K562 (cell line): ENCODE data around the gene RHD. TPM values are rescaled to one million over a fixed set of nuclear protein-coding genes. Genes with fewer than 3 reads are reported as not detected.

Source experiments
- IRF2 ChIP-seq: sonication (generic); formaldehyde crosslinking; IDR thresholded peaks from 2 replicates; pipeline ENCODE4 v1.8.1; 2022; ENCODE audit warnings: mild to moderate bottlenecking, missing genetic modification reagents
- MGA ChIP-seq: fragments of 450-650 bp; IDR thresholded peaks from 2 replicates; pipeline ENCODE4 v1.6.1; 2016; ENCODE audit warnings: mild to moderate bottlenecking, moderate library complexity
- NONO ChIP-seq, 2 experiments: fragments of 200-400 bp in 1 of 2; fragments of 450-650 bp in 1 of 2; formaldehyde crosslinking in 1 of 2; IDR thresholded peaks; 2 replicates each; pipeline ENCODE4 v1.6.1; 2017; ENCODE audit warnings: low read depth in 2 of 2, mild to moderate bottlenecking in 2 of 2, moderate library complexity in 2 of 2, low read length in 1 of 2
- PHB2 ChIP-seq: fragments of 450-650 bp; IDR thresholded peaks from 2 replicates; pipeline ENCODE4 v1.6.1; 2017; ENCODE audit warnings: low read depth
- TCF3 ChIP-seq: sonication (generic); formaldehyde crosslinking; IDR thresholded peaks from 2 replicates; pipeline ENCODE4 v1.4.0; 2020; ENCODE audit warnings: mild to moderate bottlenecking, missing genetic modification reagents
- XRCC3 ChIP-seq: fragments of 450-650 bp; IDR thresholded peaks from 2 replicates; pipeline ENCODE4 v1.6.1; 2017; ENCODE audit warnings: mild to moderate bottlenecking, moderate library complexity
- ZNF280A ChIP-seq: fragments of 450-650 bp; IDR thresholded peaks from 2 replicates; pipeline ENCODE4 v1.6.1; 2018; ENCODE audit warnings: mild to moderate bottlenecking, low read depth; ENCODE audit not compliant: partially characterized antibody
- polyA plus RNA-seq, 8 experiments: library from polyadenylated mRNA; depleted of rRNA in 4 of 8; stranded (reverse) in 5 of 8; unstranded in 3 of 8; fragments of >200 nt; fragmentation: Nextera tagmentation in 2 of 8; fragmentation: Illumina TruSeq in 1 of 8; extraction: Ambion mirVana in 2 of 8; extraction: Trizol in 1 of 8; gene quantifications; 2 replicates each; pipeline versions ENCODE4 v1.2.1 to v1.2.3, GENCODE V29; 2011 to 2014; ENCODE audit warnings: inconsistent platforms in 1 of 8, missing spikeins in 1 of 8
- total RNA-seq, 7 experiments: library from RNA; depleted of rRNA in 6 of 7; stranded (reverse); fragments of >200 nt in 6 of 7; fragmentation: Illumina TruSeq in 2 of 7; extraction: Trizol in 2 of 7; gene quantifications; 2 replicates each; pipeline versions ENCODE4 v1.2.1 to v1.2.3, GENCODE V29; 2011 to 2021; ENCODE audit warnings: low replicate concordance in 1 of 7
- TF ChIP-seq, protein P1 (sequence below): fragments of 250-450 bp; sonication (Bioruptor Pico); IDR thresholded peaks from 2 replicates; pipeline ENCODE4 v1.8.0; 2022; ENCODE audit warnings: inconsistent platforms
- TF ChIP-seq, protein P2 (sequence below): sonication (generic); formaldehyde crosslinking; IDR thresholded peaks from 2 replicates; pipeline ENCODE4 v1.8.1; 2023; ENCODE audit warnings: mild to moderate bottlenecking, missing genetic modification reagents

RHD gene
- total and polyA plus RNA-seq, 9 of the 15 experiments (the other 6 are each of a cell fraction or from before 2014, with no cell fraction given), result 8.8 to 32.4 (median 15.0) TPM

GRCh38 chr1:25232866-25233784 lies 39.2 kb upstream of the RHD start (continued):
- 0 out of 2 replicates have a peak, but pooled peaks have one; percentile 6 for TF ChIP-seq MGA
- TF ChIP-seq TCF3 (CRISPR knock-in tag), result peak; percentile 63; the same call in 1 of the 2 replicates
- TF ChIP-seq XRCC3, result no peak
- no peak for TF ChIP-seq IRF2 (CRISPR knock-in tag)
- TF ChIP-seq, protein P1, sequence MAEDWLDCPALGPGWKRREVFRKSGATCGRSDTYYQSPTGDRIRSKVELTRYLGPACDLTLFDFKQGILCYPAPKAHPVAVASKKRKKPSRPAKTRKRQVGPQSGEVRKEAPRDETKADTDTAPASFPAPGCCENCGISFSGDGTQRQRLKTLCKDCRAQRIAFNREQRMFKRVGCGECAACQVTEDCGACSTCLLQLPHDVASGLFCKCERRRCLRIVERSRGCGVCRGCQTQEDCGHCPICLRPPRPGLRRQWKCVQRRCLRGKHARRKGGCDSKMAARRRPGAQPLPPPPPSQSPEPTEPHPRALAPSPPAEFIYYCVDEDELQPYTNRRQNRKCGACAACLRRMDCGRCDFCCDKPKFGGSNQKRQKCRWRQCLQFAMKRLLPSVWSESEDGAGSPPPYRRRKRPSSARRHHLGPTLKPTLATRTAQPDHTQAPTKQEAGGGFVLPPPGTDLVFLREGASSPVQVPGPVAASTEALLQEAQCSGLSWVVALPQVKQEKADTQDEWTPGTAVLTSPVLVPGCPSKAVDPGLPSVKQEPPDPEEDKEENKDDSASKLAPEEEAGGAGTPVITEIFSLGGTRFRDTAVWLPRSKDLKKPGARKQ (CRISPR knock-in tag), result no peak
- TF ChIP-seq PHB2, result no peak
- TF ChIP-seq ZNF280A, result no peak
- TF ChIP-seq NONO (IDR thresholded peaks at IDR 0.05; ENCODE audit: low read depth in 2 of 2, low read length in 1 of 2), result peak in 1 of 2 experiments; percentile 62; a peak in 2 of 4 replicates
- TF ChIP-seq, protein P2, sequence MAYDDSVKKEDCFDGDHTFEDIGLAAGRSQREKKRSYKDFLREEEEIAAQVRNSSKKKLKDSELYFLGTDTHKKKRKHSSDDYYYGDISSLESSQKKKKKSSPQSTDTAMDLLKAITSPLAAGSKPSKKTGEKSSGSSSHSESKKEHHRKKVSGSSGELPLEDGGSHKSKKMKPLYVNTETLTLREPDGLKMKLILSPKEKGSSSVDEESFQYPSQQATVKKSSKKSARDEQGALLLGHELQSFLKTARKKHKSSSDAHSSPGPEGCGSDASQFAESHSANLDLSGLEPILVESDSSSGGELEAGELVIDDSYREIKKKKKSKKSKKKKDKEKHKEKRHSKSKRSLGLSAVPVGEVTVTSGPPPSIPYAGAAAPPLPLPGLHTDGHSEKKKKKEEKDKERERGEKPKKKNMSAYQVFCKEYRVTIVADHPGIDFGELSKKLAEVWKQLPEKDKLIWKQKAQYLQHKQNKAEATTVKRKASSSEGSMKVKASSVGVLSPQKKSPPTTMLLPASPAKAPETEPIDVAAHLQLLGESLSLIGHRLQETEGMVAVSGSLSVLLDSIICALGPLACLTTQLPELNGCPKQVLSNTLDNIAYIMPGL (CRISPR knock-in tag), result no peak
